ENCODE results near the gene TNFRSF14.

Gene TNFRSF14

GRCh38 chr1:2586154-2587070 is 30.2 kb downstream of the TNFRSF14 start, which contains the start of gene PRXL2B:
Gene PRXL2B, plus strand, starts transcription at chr1:2586777. Its CDS starts 109 bp downstream, at chr1:2586886.
- DNase-seq (ENCODE audit: low read depth in 2 of 2), result peak; percentile 97 to 99

- no peak for DNase-seq (ENCODE audit: low read depth in 2 of 2)
Measured at GRCh38 chr1:2587071-2587859, 31.1 kb downstream of the TNFRSF14 start.

GRCh38 chr1:2587860-2588571 is 31.8 kb downstream of the TNFRSF14 start:
- no peak for DNase-seq (ENCODE audit: low read depth in 2 of 2)

GRCh38 chr1:2588661-2589430 is 32.7 kb downstream of the TNFRSF14 start:
- DNase-seq (ENCODE audit: low read depth in 2 of 2), result no peak

- no peak for DNase-seq (ENCODE audit: low read depth in 2 of 2)
Measured at GRCh38 chr1:2589431-2590232, 33.5 kb downstream of the TNFRSF14 start.

- DNase-seq (ENCODE audit: low read depth in 2 of 2), result no peak
Measured at GRCh38 chr1:2590233-2591141, 34.3 kb downstream of the TNFRSF14 start.

- DNase-seq (ENCODE audit: low read depth in 2 of 2), result no peak
Measured at GRCh38 chr1:2591233-2591580, 35.0 kb downstream of the TNFRSF14 start.

- DNase-seq (ENCODE audit: low read depth in 2 of 2), result no peak
Measured at GRCh38 chr1:2591581-2592261, 35.5 kb downstream of the TNFRSF14 start.

- no peak for DNase-seq (ENCODE audit: low read depth in 2 of 2)
Measured at GRCh38 chr1:2592672-2593071, 36.5 kb downstream of the TNFRSF14 start.

GRCh38 chr1:2593251-2593878 is 37.2 kb downstream of the TNFRSF14 start:
- DNase-seq (ENCODE audit: low read depth in 2 of 2), result no peak

- no peak for DNase-seq (ENCODE audit: low read depth in 2 of 2)
Measured at GRCh38 chr1:2594001-2594640, 38.0 kb downstream of the TNFRSF14 start.

- no peak for DNase-seq (ENCODE audit: low read depth in 2 of 2)
Measured at GRCh38 chr1:2594641-2595131, 38.5 kb downstream of the TNFRSF14 start.

- DNase-seq (ENCODE audit: low read depth in 2 of 2), result no peak
Measured at GRCh38 chr1:2595261-2595811, 39.2 kb downstream of the TNFRSF14 start.

- DNase-seq (ENCODE audit: low read depth in 2 of 2), result no peak
Measured at GRCh38 chr1:2595812-2596529, 39.8 kb downstream of the TNFRSF14 start.

GRCh38 chr1:2596530-2597333 is 40.6 kb downstream of the TNFRSF14 start:
- DNase-seq (ENCODE audit: low read depth in 2 of 2), result no peak

Data from activated CD4-positive, alpha-beta T cell treated with anti-CD3 and anti-CD28 coated beads for 24 hours (primary cell).